Tibial artery (tissue), 4 donors: ENCODE measurements around the gene ERN2.
"Not testable (repeated sequence)": the region's sequence is repeated elsewhere in the genome, so short reads cannot be mapped to it uniquely, and the experiment has no call there.

Experiments
- DNase-seq, 2 donors: peaks; one replicate each; pipeline ENCODE4 v3.0.0-alpha.2; 2019
- H3K27ac ChIP-seq, 2 donors: fragments of 200-600 bp; sonication (generic) in 1 of 2; 1 replicate in 1 of 2; 2 replicates in 1 of 2; pipeline ENCODE4 v1.5.1; 2018 to 2019; ENCODE audit warnings: mild to moderate bottlenecking in 1 of 2
- H3K27me3 ChIP-seq, 2 donors: fragments of 200-600 bp; sonication (generic) in 1 of 2; one replicate each; pipeline versions ENCODE4 v1.5.1 to v1.6.0; 2016 to 2019
- H3K36me3 ChIP-seq, 3 donors: fragments of 200-600 bp; sonication (generic) in 2 of 3; one replicate each; pipeline ENCODE4 v1.5.1; 2016 to 2019; ENCODE audit warnings: mild to moderate bottlenecking in 2 of 3
- H3K4me1 ChIP-seq, 4 donors: fragments of 200-600 bp; sonication (generic) in 2 of 4; 1 replicate in 3 of 4; 2 replicates in 1 of 4; pipeline ENCODE4 v1.5.1; 2016 to 2019
- H3K4me3 ChIP-seq, 2 donors: fragments of 200-600 bp; sonication (generic) in 1 of 2; 1 replicate in 1 of 2; 2 replicates in 1 of 2; pipeline ENCODE4 v1.5.1; 2018 to 2019; ENCODE audit warnings: mild to moderate bottlenecking in 2 of 2
- H3K9me3 ChIP-seq, 3 donors: fragments of 200-600 bp; sonication (generic) in 1 of 3; one replicate each; pipeline ENCODE4 v1.5.1; 2016 to 2019
- intact Hi-C: fragments of 100-400 bp; cut with DNase I; formaldehyde crosslinking; loops from one replicate; pipeline ENCODE4 v1.15.0; 2023; ENCODE audit warnings: low total_unique reads
- TF ChIP-seq, protein P1 (sequence below), 2 experiments: fragments of 200-600 bp in 1 of 2; fragments of 450-650 bp in 1 of 2; IDR thresholded peaks; one replicate each; pipeline ENCODE4 v1.5.1; 2017 to 2019; ENCODE audit warnings: antibody characterized with exemption in 2 of 2, mild to moderate bottlenecking in 1 of 2, moderate library complexity in 1 of 2

ERN2 gene

GRCh38 chr16:23739516-23739915 is 26.5 kb upstream of the ERN2 start:
- no peak overlapping the region for H3K27ac ChIP-seq
- no peaks in the 10 kb centered on the region for H3K36me3 ChIP-seq
- no peak overlapping the region for H3K4me3 ChIP-seq
- intact Hi-C loops = loop anchor here (10.0 kb wide), 2 partner anchors 125 to 295 kb away; no protein-coding TSS in a partner anchor
- no peak for DNase-seq
- H3K4me1 ChIP-seq = no peaks in the 10 kb centered on the region
- TF ChIP-seq, protein P1, sequence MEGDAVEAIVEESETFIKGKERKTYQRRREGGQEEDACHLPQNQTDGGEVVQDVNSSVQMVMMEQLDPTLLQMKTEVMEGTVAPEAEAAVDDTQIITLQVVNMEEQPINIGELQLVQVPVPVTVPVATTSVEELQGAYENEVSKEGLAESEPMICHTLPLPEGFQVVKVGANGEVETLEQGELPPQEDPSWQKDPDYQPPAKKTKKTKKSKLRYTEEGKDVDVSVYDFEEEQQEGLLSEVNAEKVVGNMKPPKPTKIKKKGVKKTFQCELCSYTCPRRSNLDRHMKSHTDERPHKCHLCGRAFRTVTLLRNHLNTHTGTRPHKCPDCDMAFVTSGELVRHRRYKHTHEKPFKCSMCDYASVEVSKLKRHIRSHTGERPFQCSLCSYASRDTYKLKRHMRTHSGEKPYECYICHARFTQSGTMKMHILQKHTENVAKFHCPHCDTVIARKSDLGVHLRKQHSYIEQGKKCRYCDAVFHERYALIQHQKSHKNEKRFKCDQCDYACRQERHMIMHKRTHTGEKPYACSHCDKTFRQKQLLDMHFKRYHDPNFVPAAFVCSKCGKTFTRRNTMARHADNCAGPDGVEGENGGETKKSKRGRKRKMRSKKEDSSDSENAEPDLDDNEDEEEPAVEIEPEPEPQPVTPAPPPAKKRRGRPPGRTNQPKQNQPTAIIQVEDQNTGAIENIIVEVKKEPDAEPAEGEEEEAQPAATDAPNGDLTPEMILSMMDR (IDR thresholded peaks at IDR 0.05) = no peak
- peaks cover 0 to 12% of the 10 kb centered on the region in 2 donors for H3K27me3 ChIP-seq
- H3K9me3 ChIP-seq = no peaks in the 10 kb centered on the region

GRCh38 chr16:23737423-23738028 is 24.5 kb upstream of the ERN2 start:
- H3K4me1 ChIP-seq, H3K36me3 ChIP-seq, H3K27ac ChIP-seq, H3K4me3 ChIP-seq, H3K9me3 ChIP-seq, DNase-seq: not testable (repeated sequence)
- intact Hi-C loops = loop anchor here (10.0 kb wide), 2 partner anchors 127 to 297 kb away; no protein-coding TSS in a partner anchor
- H3K27me3 ChIP-seq = peaks cover 0 to 14% of the 10 kb centered on the region in 2 donors

DNA sequence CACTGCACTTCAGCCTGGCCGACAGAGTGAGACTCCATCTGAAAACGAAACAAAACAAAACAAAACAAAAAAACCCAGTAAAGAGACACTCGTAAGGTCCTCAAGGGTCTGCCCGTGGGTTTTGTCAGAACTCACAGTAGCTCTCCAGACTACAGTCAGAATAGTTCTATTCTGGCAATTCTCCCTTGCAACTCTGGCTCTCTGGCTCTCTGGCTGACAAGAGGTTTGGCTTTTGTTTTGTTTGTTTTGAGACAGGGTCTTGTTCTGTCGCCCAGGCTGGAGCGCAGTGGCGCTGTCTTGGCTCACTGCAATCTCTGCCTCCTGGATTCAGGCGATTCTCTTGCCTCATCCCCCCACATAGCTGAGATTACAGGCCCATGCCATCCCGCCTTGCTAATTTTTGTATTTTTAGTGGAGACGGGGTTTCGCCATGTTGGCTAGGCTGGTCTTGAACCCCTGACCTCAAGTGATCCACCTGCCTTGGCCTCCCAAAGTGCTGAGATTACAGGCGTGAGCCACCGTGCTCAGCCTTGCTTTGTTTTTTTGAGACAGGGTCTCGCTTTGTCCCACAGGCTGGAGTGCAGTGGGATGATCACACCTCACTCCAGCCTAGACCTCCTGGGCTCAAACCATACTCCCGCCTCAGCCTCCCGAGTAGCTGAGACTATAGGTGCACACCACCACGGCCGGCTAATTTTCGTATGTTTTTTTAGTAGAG is 21.3 kb upstream of the ERN2 start:
- Histone ChIP-seq H3K36me3 (no peaks in the 10 kb centered on the region), H3K4me1 (no peaks in the 10 kb centered on the region), H3K27ac (no peak overlapping the region), H3K4me3 (no peak overlapping the region), H3K27me3 (peaks cover 0 to 20% of the 10 kb centered on the region in 2 donors), H3K9me3 (no peaks in the 10 kb centered on the region)
- TF ChIP-seq, protein P1 (IDR thresholded peaks at IDR 0.05) = no peak
- DNase-seq = no peak
- intact Hi-C loops = loop anchor here (10.0 kb wide), 2 partner anchors 130 to 300 kb away; no protein-coding TSS in a partner anchor

DNA sequence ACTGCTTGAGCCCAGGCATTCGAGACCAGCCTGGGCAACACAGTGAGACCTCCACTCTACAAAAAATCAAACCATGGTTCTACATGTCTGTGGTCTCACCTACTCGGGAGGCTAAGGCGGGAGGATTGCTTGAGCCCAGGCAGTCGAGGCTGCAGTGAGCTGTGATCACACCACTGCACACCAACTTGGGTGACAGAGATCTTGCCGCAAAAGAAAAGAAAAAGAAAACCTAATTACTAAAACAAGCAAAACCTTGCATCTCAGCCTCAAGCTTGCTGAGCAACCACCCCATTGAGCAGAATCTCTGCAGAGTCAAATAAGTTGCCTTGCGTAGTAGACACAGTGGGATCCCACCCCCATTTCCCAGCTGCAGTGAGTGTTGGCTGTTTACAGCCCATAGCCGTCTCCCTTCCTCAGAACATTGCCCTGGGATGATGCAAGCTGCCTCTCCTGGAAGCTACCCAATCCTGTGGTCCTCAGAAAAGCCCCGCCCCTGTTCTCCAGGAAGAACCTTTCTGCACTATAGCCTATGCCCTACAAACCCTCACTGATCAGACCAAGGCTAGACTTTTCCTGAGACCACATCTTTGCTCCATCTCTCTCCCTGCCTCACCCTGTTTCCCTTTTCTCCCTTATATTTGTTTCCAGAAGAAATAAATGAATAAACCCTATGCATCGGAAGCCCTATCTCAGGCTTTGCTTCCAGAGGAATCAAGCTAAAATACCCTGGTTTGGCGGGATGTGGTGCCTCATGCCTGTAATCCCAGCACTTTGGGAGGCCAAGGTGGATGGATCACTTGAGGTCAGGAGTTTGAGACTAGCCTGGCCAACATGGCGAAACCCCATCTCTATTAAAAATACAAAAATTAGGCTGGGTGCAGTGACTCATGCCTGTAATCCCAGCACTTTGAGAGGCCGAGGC is 16.7 kb upstream of the ERN2 start:
- H3K4me3 ChIP-seq = no peak overlapping the region
- intact Hi-C loops = loop anchor here (10.0 kb wide), 2 partner anchors 135 to 305 kb away; no protein-coding TSS in a partner anchor
- no peak for DNase-seq

DNA sequence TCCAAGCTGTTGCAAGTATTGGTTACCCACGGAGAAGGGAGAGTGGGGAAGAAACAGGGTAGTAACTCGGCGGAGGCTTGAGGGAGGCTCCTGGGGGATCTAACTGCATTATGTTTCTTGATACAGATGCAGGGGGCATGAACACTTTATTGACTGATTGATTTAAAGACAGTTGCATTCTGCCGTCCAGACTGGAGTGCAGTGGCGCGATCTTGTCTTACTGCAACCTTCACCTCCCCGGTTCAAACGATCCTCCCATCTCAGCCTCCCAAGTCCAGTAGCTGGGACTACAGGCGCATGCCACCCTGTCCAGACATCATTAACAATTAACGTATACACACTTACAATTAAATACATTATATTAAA is 15.1 kb upstream of the ERN2 start:
- H3K4me3 ChIP-seq = no peak overlapping the region
- peaks cover 0 to 4% (median under 1%) of the 10 kb centered on the region in 3 donors for H3K9me3 ChIP-seq
- no peaks in the 10 kb centered on the region for H3K36me3 ChIP-seq
- no peak overlapping the region for H3K27ac ChIP-seq
- intact Hi-C loops = no loop called here
- TF ChIP-seq, protein P1 (IDR thresholded peaks at IDR 0.05) = no peak
- H3K27me3 ChIP-seq = peaks cover 0 to 9% of the 10 kb centered on the region in 2 donors
- DNase-seq = no peak
- no peaks in the 10 kb centered on the region for H3K4me1 ChIP-seq

More for the DNA sequence above, 16.7 kb upstream of the ERN2 start:
- no peaks in the 10 kb centered on the region for H3K36me3 ChIP-seq
- H3K27me3 ChIP-seq = peaks cover 0 to 12% of the 10 kb centered on the region in 2 donors
- no peak overlapping the region for H3K27ac ChIP-seq
- TF ChIP-seq, protein P1 (IDR thresholded peaks at IDR 0.05) = no peak
- no peaks in the 10 kb centered on the region for H3K4me1 ChIP-seq
- no peaks in the 10 kb centered on the region for H3K9me3 ChIP-seq
